GM23338 (cell line): ENCODE results near the gene PDHA2. TPM values are rescaled to one million over a fixed set of nuclear protein-coding genes. Genes with fewer than 3 reads are reported as not detected.

Source experiments
- ATAC-seq: fragments of 200-7000 bp; cut with Tn5 transposase; 3 replicates; pipeline ENCODE4 v1.9.1; 2020
- DNase-seq: peaks from one replicate; pipeline ENCODE4 v3.0.0-alpha.2; 2015; ENCODE audit warnings: low spot score
- H2AFZ ChIP-seq: fragments of 200-600 bp; sonication (generic); 2 replicates; pipeline ENCODE4 v1.8.0; 2016; ENCODE audit warnings: antibody characterized with exemption, mild to moderate bottlenecking, moderate library complexity
- H3F3A ChIP-seq: fragments of 200-600 bp; sonication (generic); replicated peaks from 2 replicates; pipeline ENCODE4 v1.8.0; 2017; ENCODE audit warnings: antibody characterized with exemption, mixed run types, low read depth
- H3K27ac ChIP-seq: fragments of 200-600 bp; sonication (generic); 2 replicates; pipeline ENCODE4 v1.6.1; 2016; ENCODE audit warnings: low read depth
- H3K27me3 ChIP-seq: fragments of 200-600 bp; sonication (generic); 2 replicates; pipeline ENCODE4 v1.8.0; 2016; ENCODE audit warnings: mild to moderate bottlenecking, mixed run types, moderate library complexity; ENCODE audit not compliant: insufficient read depth
- H3K36me3 ChIP-seq: fragments of 200-600 bp; sonication (generic); 2 replicates; pipeline ENCODE4 v1.8.0; 2016; ENCODE audit warnings: mild to moderate bottlenecking; ENCODE audit not compliant: insufficient read depth
- H3K4me1 ChIP-seq: fragments of 200-600 bp; sonication (generic); 2 replicates; pipeline ENCODE4 v1.8.0; 2016; ENCODE audit warnings: mild to moderate bottlenecking, moderate library complexity; ENCODE audit not compliant: insufficient read depth
- H3K4me2 ChIP-seq: fragments of 200-600 bp; sonication (generic); 2 replicates; pipeline ENCODE4 v1.7.1; 2017; ENCODE audit warnings: mixed run types
- H3K4me3 ChIP-seq: fragments of 200-600 bp; sonication (generic); 2 replicates; pipeline ENCODE4 v1.6.1; 2016; ENCODE audit warnings: mixed run types
- H3K79me2 ChIP-seq: fragments of 200-600 bp; sonication (generic); replicated peaks from 2 replicates; pipeline ENCODE4 v1.8.0; 2017; ENCODE audit warnings: mild to moderate bottlenecking; ENCODE audit not compliant: insufficient read depth
- H3K9me2 ChIP-seq: fragments of 200-600 bp; sonication (generic); 2 replicates; pipeline ENCODE4 v1.8.0; 2017; ENCODE audit not compliant: insufficient read depth
- H4K20me1 ChIP-seq: fragments of 200-600 bp; sonication (generic); replicated peaks from 2 replicates; pipeline ENCODE4 v1.8.0; 2017; ENCODE audit warnings: mild to moderate bottlenecking; ENCODE audit not compliant: insufficient read depth
- H3K27ac Mint-ChIP-seq: 2 replicates; pipeline ENCODE4 v1.8.0; 2020; ENCODE audit warnings: inconsistent platforms, mild to moderate bottlenecking, moderate library complexity, mixed read lengths
- H3K27me3 Mint-ChIP-seq: 3 replicates; pipeline ENCODE4 v1.8.0; 2022; ENCODE audit warnings: low read depth, mild to moderate bottlenecking, moderate library complexity, mixed read lengths, inconsistent platforms; ENCODE audit not compliant: insufficient read depth, poor library complexity
- H3K36me3 Mint-ChIP-seq: 3 replicates; pipeline ENCODE4 v1.8.0; 2021; ENCODE audit warnings: low read depth, mild to moderate bottlenecking, inconsistent platforms, moderate library complexity, mixed read lengths
- H3K4me1 Mint-ChIP-seq: 3 replicates; pipeline ENCODE4 v1.8.0; 2020; ENCODE audit warnings: mild to moderate bottlenecking, inconsistent platforms, mixed read lengths
- H3K4me3 Mint-ChIP-seq: 3 replicates; pipeline ENCODE4 v1.8.0; 2021; ENCODE audit warnings: moderate library complexity, mild to moderate bottlenecking, inconsistent platforms, mixed read lengths
- H3K9me3 Mint-ChIP-seq: 3 replicates; pipeline ENCODE4 v1.8.0; 2020; ENCODE audit warnings: moderate library complexity, mild to moderate bottlenecking, inconsistent platforms, mixed read lengths
- CREB1 ChIP-seq: fragments of 250-450 bp; sonication (Bioruptor Pico); IDR thresholded peaks from 2 replicates; pipeline ENCODE4 v1.5.0; 2020; ENCODE audit warnings: low read depth, mild to moderate bottlenecking, moderate library complexity
- EZH2 ChIP-seq: fragments of 200-600 bp; sonication (generic); IDR thresholded peaks from one replicate; pipeline ENCODE4 v1.8.0; 2017; ENCODE audit warnings: antibody characterized with exemption, mild to moderate bottlenecking, low read depth; ENCODE audit not compliant: unreplicated experiment
- JUNB ChIP-seq: IDR thresholded peaks from one replicate; pipeline ENCODE4 v1.6.1; 2016; ENCODE audit warnings: antibody characterized with exemption; ENCODE audit not compliant: unreplicated experiment
- POLR2AphosphoS5 ChIP-seq: IDR thresholded peaks from 2 replicates; pipeline ENCODE4 v1.6.1; 2016; ENCODE audit warnings: antibody characterized with exemption, low read depth
- STAT1 ChIP-seq: IDR thresholded peaks from one replicate; pipeline ENCODE4 v1.6.1; 2016; ENCODE audit warnings: antibody characterized with exemption; ENCODE audit not compliant: unreplicated experiment
- ZNF114 ChIP-seq: fragments of 250-450 bp; sonication (Bioruptor Pico); IDR thresholded peaks from 2 replicates; pipeline ENCODE4 v1.5.0; 2020; ENCODE audit warnings: mild to moderate bottlenecking, moderate library complexity
- ZNF462 ChIP-seq: fragments of 250-450 bp; sonication (Bioruptor Pico); IDR thresholded peaks from 2 replicates; pipeline ENCODE4 v1.5.0; 2020; ENCODE audit warnings: mild to moderate bottlenecking, moderate library complexity
- polyA plus RNA-seq: library from polyadenylated mRNA; unstranded; fragments of >200 nt; fragmentation: Nextera tagmentation; extraction: Ambion mirVana; gene quantifications from 2 replicates; pipeline ENCODE4 v1.2.1, GENCODE V29; 2016
- total RNA-seq: library from RNA; depleted of rRNA; stranded (reverse); fragments of >200 nt; shearing (Covaris generic); gene quantifications from 2 replicates; pipeline ENCODE4 v1.2.3, GENCODE V29; 2014
- TF ChIP-seq, protein P1 (sequence below): IDR thresholded peaks from 2 replicates; pipeline ENCODE4 v1.6.1; 2016; ENCODE audit warnings: antibody characterized with exemption
- TF ChIP-seq, protein P2 (sequence below), 2 experiments: fragments of 200-600 bp in 1 of 2; sonication (generic) in 1 of 2; conservative IDR thresholded peaks; 2 replicates each; pipeline versions ENCODE4 v1.5.1 to v1.6.1; 2016 to 2017; ENCODE audit warnings: antibody characterized with exemption in 2 of 2, low read depth in 2 of 2, mild to moderate bottlenecking in 2 of 2, moderate library complexity in 1 of 2

The PDHA2 gene
- total and polyA plus RNA-seq, 2 experiments from 2014 or later, result not detected

GRCh38 chr4:95869961-95870500, 30.1 kb downstream of the PDHA2 start (continued):
- TF ChIP-seq CREB1, result no peak

GRCh38 chr4:95877636-95878035, 37.7 kb downstream of the PDHA2 start:
- DNase-seq (no peak), ATAC-seq (no peak)
- H3K27me3 Mint-ChIP-seq, result no peaks in the 10 kb centered on the region
- Histone ChIP-seq H2AFZ (no peak overlapping the region), H3K4me2 (no peak overlapping the region), H3K36me3 (no peaks in the 10 kb centered on the region), H4K20me1 (no peaks in the 10 kb centered on the region), H3K9me2 (no peaks in the 10 kb centered on the region; the same call in 1 of the 2 replicates), H3K27ac (no peak overlapping the region), H3K4me3 (no peak overlapping the region), H3F3A (no peaks in the 10 kb centered on the region), H3K79me2 (no peaks in the 10 kb centered on the region), H3K4me1 (no peaks in the 10 kb centered on the region), H3K27me3 (no peaks in the 10 kb centered on the region)
- H3K27ac Mint-ChIP-seq, result no peak overlapping the region
- TF ChIP-seq ZNF462 (CRISPR knock-in tag), result no peak
- TF ChIP-seq, protein P1, sequence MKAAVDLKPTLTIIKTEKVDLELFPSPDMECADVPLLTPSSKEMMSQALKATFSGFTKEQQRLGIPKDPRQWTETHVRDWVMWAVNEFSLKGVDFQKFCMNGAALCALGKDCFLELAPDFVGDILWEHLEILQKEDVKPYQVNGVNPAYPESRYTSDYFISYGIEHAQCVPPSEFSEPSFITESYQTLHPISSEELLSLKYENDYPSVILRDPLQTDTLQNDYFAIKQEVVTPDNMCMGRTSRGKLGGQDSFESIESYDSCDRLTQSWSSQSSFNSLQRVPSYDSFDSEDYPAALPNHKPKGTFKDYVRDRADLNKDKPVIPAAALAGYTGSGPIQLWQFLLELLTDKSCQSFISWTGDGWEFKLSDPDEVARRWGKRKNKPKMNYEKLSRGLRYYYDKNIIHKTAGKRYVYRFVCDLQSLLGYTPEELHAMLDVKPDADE, result no peak
- TF ChIP-seq POLR2AphosphoS5, result no peak
- no peak for TF ChIP-seq STAT1
- TF ChIP-seq, protein P2, sequence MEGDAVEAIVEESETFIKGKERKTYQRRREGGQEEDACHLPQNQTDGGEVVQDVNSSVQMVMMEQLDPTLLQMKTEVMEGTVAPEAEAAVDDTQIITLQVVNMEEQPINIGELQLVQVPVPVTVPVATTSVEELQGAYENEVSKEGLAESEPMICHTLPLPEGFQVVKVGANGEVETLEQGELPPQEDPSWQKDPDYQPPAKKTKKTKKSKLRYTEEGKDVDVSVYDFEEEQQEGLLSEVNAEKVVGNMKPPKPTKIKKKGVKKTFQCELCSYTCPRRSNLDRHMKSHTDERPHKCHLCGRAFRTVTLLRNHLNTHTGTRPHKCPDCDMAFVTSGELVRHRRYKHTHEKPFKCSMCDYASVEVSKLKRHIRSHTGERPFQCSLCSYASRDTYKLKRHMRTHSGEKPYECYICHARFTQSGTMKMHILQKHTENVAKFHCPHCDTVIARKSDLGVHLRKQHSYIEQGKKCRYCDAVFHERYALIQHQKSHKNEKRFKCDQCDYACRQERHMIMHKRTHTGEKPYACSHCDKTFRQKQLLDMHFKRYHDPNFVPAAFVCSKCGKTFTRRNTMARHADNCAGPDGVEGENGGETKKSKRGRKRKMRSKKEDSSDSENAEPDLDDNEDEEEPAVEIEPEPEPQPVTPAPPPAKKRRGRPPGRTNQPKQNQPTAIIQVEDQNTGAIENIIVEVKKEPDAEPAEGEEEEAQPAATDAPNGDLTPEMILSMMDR (conservative IDR thresholded peaks at IDR 0.05; ENCODE audit: low read depth in 2 of 2), result no peak
- no peak for TF ChIP-seq EZH2
- TF ChIP-seq ZNF114, result no peak
- no peak for TF ChIP-seq JUNB
- no peak for TF ChIP-seq CREB1
- no peaks in the 10 kb centered on the region for H3K4me1 Mint-ChIP-seq
- no peak overlapping the region for H3K4me3 Mint-ChIP-seq
- no peaks in the 10 kb centered on the region; the same call in 2 of the 3 replicates for H3K9me3 Mint-ChIP-seq
- H3K36me3 Mint-ChIP-seq, result no peaks in the 10 kb centered on the region; the same call in 2 of the 3 replicates
